ENCODE measurements around the gene EML5. TPM values are rescaled to one million over a fixed set of nuclear protein-coding genes. Genes with fewer than 3 reads are reported as not detected.
A peak's percentile ranks its signal among the peaks of the same experiment; 100 is the strongest.
"Not testable (repeated sequence)": the region's sequence is repeated elsewhere in the genome, so short reads cannot be mapped to it uniquely, and the experiment has no call there.

EML5 gene
- total RNA-seq, 1 donor = under 0.01 TPM

- peak overlapping the region; percentile 71 for H3K4me3 ChIP-seq (ENCODE audit: low read depth, low read length)
- no peak for DNase-seq (ENCODE audit: low read depth)
- TF ChIP-seq CTCF (IDR thresholded peaks at IDR 0.05; ENCODE audit: insufficient read depth, low read length) = no peak
Measured at GRCh38 chr14:88791629-88792472, 902 bp downstream of the EML5 start.

- no peak for TF ChIP-seq CTCF (IDR thresholded peaks at IDR 0.05; ENCODE audit: insufficient read depth, low read length)
- no peak for DNase-seq (ENCODE audit: low read depth)
- no peak overlapping the region for H3K4me3 ChIP-seq (ENCODE audit: low read depth, low read length)
Measured at GRCh38 chr14:88791252-88791621, 1.5 kb downstream of the EML5 start.

- TF ChIP-seq CTCF (IDR thresholded peaks at IDR 0.05; ENCODE audit: insufficient read depth, low read length) = no peak
- DNase-seq (ENCODE audit: low read depth) = no peak
- H3K4me3 ChIP-seq (ENCODE audit: low read depth, low read length) = no peak overlapping the region
Measured at GRCh38 chr14:88790501-88791251, 2.1 kb downstream of the EML5 start.

- not testable (repeated sequence) for DNase-seq (ENCODE audit: low read depth); H3K4me3 ChIP-seq (ENCODE audit: low read depth, low read length)
Measured at GRCh38 chr14:88789573-88789972, 3.2 kb downstream of the EML5 start.

- no peak for DNase-seq (ENCODE audit: low read depth)
- H3K4me3 ChIP-seq (ENCODE audit: low read depth, low read length) = no peak overlapping the region
- no peak for TF ChIP-seq CTCF (IDR thresholded peaks at IDR 0.05; ENCODE audit: insufficient read depth, low read length)
Measured at GRCh38 chr14:88786715-88787114, 6.0 kb downstream of the EML5 start.

- TF ChIP-seq CTCF (IDR thresholded peaks at IDR 0.05; ENCODE audit: insufficient read depth, low read length) = no peak
- H3K4me3 ChIP-seq (ENCODE audit: low read depth, low read length) = no peak overlapping the region
- DNase-seq (ENCODE audit: low read depth) = no peak
Measured at GRCh38 chr14:88785911-88786310, 6.8 kb downstream of the EML5 start.

- no peak overlapping the region for H3K4me3 ChIP-seq (ENCODE audit: low read depth, low read length)
- DNase-seq (ENCODE audit: low read depth) = no peak
- TF ChIP-seq CTCF (IDR thresholded peaks at IDR 0.05; ENCODE audit: insufficient read depth, low read length) = no peak
Measured at GRCh38 chr14:88775532-88775931, 17.2 kb downstream of the EML5 start.

Measured in fibroblast of the aortic adventitia (primary cell).